B cell (primary cell): ENCODE measurements around the gene GRB10. TPM values are rescaled to one million over a fixed set of nuclear protein-coding genes. Genes with fewer than 3 reads are reported as not detected.

Source experiments
- ATAC-seq: fragments of 200-7000 bp; cut with Tn5 transposase; one replicate; pipeline ENCODE4 v1.10.0; 2021; ENCODE audit warnings: low read depth, mild to moderate bottlenecking, moderate number of reproducible peaks, moderate library complexity
- CTCF ChIA-PET: fragments of 350-600 bp; sonication (Branson Sonifier 250); formaldehyde crosslinking; loops from one replicate; lab custom pipeline; 2021; ENCODE audit warnings: antibody characterized with exemption, inconsistent platforms; lab: Charles Lee
- POLR2A ChIA-PET: fragments of 350-600 bp; sonication (Branson Sonifier 250); formaldehyde crosslinking; loops from one replicate; lab custom pipeline; 2021; ENCODE audit warnings: antibody characterized with exemption; lab: Charles Lee
- DNase-seq: peaks from one replicate; pipeline ENCODE4 v3.0.0; 2013
- H2AFZ ChIP-seq: 2 replicates; pipeline ENCODE4 v1.6.1; 2012; ENCODE audit warnings: mild to moderate bottlenecking, low read depth, low read length; ENCODE audit not compliant: insufficient read depth, poor library complexity, severe bottlenecking
- H3K27ac ChIP-seq, 2 donors: 1 replicate in 1 of 2; 2 replicates in 1 of 2; pipeline ENCODE4 v1.5.1; 2012 to 2013; ENCODE audit warnings: low read length in 2 of 2, mild to moderate bottlenecking in 2 of 2, moderate library complexity in 1 of 2
- H3K27me3 ChIP-seq, 4 experiments: fragments of 200-600 bp in 1 of 4; sonication (generic) in 1 of 4; replicated peaks in 1 of 4; 1 replicate in 2 of 4; 2 replicates in 2 of 4; pipeline versions ENCODE4 v1.6.1 to v1.7.0; 2013 to 2016; ENCODE audit warnings: low read length in 3 of 4, mild to moderate bottlenecking in 2 of 4, mixed read lengths in 1 of 4, moderate library complexity in 1 of 4; ENCODE audit not compliant: insufficient read depth in 4 of 4, control insufficient read depth in 3 of 4; ENCODE audit errors: control extremely low read depth in 1 of 4
- H3K36me3 ChIP-seq, 2 experiments: replicated peaks in 1 of 2; 1 replicate in 1 of 2; 2 replicates in 1 of 2; pipeline versions ENCODE4 v1.6.1 to v1.7.1; 2013; ENCODE audit warnings: low read length in 1 of 2; ENCODE audit not compliant: insufficient read depth in 2 of 2, control insufficient read depth in 1 of 2; ENCODE audit errors: control extremely low read depth in 1 of 2, extremely low read depth in 1 of 2
- H3K4me1 ChIP-seq, 2 donors: fragments of 200-600 bp in 1 of 2; sonication (generic) in 1 of 2; 1 replicate in 1 of 2; 2 replicates in 1 of 2; pipeline versions ENCODE4 v1.5.1 to v1.6.1; 2013 to 2017; ENCODE audit warnings: low read length in 2 of 2; ENCODE audit not compliant: control insufficient read depth in 2 of 2, insufficient read depth in 2 of 2
- H3K4me2 ChIP-seq: replicated peaks from 2 replicates; pipeline ENCODE3; 2012; ENCODE audit warnings: mild to moderate bottlenecking, low read depth, low read length; ENCODE audit not compliant: poor library complexity, severe bottlenecking
- H3K4me3 ChIP-seq, 5 experiments: fragments of 200-600 bp in 1 of 5; sonication (generic) in 1 of 5; 1 replicate in 3 of 5; 2 replicates in 2 of 5; pipeline versions ENCODE4 v1.5.1 to v1.7.0; 2011 to 2016; ENCODE audit warnings: low read length in 4 of 5, mild to moderate bottlenecking in 4 of 5, low read depth in 2 of 5, control low read depth in 1 of 5, moderate library complexity in 1 of 5; ENCODE audit not compliant: insufficient read depth in 1 of 5; ENCODE audit errors: control extremely low read depth in 1 of 5, extremely low read depth in 1 of 5
- H3K79me2 ChIP-seq: fragments of 200-600 bp; sonication (generic); one replicate; pipeline ENCODE4 v1.6.0; 2016; ENCODE audit warnings: low read length; ENCODE audit not compliant: control insufficient read depth, insufficient read depth
- H3K9ac ChIP-seq: fragments of 200-600 bp; sonication (generic); 2 replicates; pipeline ENCODE4 v1.6.1; 2017; ENCODE audit warnings: mild to moderate bottlenecking, low read length, moderate library complexity
- H3K9me3 ChIP-seq, 3 donors: one replicate each; pipeline versions ENCODE4 v1.6.1 to v1.7.1; 2013; ENCODE audit warnings: low read length in 2 of 3; ENCODE audit not compliant: control insufficient read depth in 2 of 3, insufficient read depth in 1 of 3; ENCODE audit errors: control extremely low read depth in 1 of 3
- H4K20me1 ChIP-seq: 2 replicates; pipeline ENCODE4 v1.6.0; 2012; ENCODE audit warnings: mild to moderate bottlenecking, low read length; ENCODE audit not compliant: insufficient read depth, control insufficient read depth, poor library complexity, severe bottlenecking
- H3K27ac Mint-ChIP-seq: one replicate; pipeline ENCODE4 v1.8.0; 2021; ENCODE audit warnings: mixed read lengths
- H3K27me3 Mint-ChIP-seq: one replicate; pipeline ENCODE4 v1.8.0; 2021; ENCODE audit warnings: mixed read lengths
- H3K4me1 Mint-ChIP-seq: one replicate; pipeline ENCODE4 v1.8.0; 2021; ENCODE audit warnings: mixed read lengths
- H3K4me3 Mint-ChIP-seq: one replicate; pipeline ENCODE4 v1.8.0; 2021; ENCODE audit warnings: mixed read lengths
- H3K9me3 Mint-ChIP-seq: one replicate; pipeline ENCODE4 v1.8.0; 2022; ENCODE audit warnings: mixed read lengths; ENCODE audit not compliant: insufficient read depth
- CTCF ChIP-seq: fragments of 200-600 bp; IDR thresholded peaks from one replicate; pipeline ENCODE4 v1.8.0; 2022; ENCODE audit warnings: antibody characterized with exemption, mild to moderate bottlenecking
- EZH2 ChIP-seq: IDR thresholded peaks from 2 replicates; pipeline ENCODE4 v1.6.1; 2012; ENCODE audit warnings: borderline replicate concordance, low read depth, mild to moderate bottlenecking, moderate library complexity, low read length; ENCODE audit not compliant: insufficient read depth, poor library complexity, severe bottlenecking
- WGBS: methylation state at CpG from one replicate; pipeline ENCODE4 v1.1.5; 2013; ENCODE audit warnings: missing lambda C conversion rate; ENCODE audit not compliant: insufficient coverage; 5-methylcytosine and 5-hydroxymethylcytosine counted together
- intact Hi-C: fragments of 100-400 bp; cut with micrococcal nuclease; formaldehyde crosslinking; loops from one replicate; pipeline ENCODE4 v1.10.0; 2022
- polyA plus RNA-seq: library from polyadenylated mRNA; depleted of rRNA; stranded (reverse); fragments of >200 nt; gene quantifications from 2 replicates; pipeline ENCODE4 v1.2.3, GENCODE V29; 2012
- total RNA-seq, 2 donors: library from RNA; stranded (reverse); fragments of 120-200 nt in 1 of 2; gene quantifications; 1 replicate in 1 of 2; 2 replicates in 1 of 2; pipeline versions ENCODE4 v1.2.3 to v1.2.4, GENCODE V29; 2013 to 2022

GRB10 gene
- total and polyA plus RNA-seq, 2 donors (not counting 1 experiment from before 2014, with no cell fraction given), result 0.04 TPM; not detected in 1

DNA sequence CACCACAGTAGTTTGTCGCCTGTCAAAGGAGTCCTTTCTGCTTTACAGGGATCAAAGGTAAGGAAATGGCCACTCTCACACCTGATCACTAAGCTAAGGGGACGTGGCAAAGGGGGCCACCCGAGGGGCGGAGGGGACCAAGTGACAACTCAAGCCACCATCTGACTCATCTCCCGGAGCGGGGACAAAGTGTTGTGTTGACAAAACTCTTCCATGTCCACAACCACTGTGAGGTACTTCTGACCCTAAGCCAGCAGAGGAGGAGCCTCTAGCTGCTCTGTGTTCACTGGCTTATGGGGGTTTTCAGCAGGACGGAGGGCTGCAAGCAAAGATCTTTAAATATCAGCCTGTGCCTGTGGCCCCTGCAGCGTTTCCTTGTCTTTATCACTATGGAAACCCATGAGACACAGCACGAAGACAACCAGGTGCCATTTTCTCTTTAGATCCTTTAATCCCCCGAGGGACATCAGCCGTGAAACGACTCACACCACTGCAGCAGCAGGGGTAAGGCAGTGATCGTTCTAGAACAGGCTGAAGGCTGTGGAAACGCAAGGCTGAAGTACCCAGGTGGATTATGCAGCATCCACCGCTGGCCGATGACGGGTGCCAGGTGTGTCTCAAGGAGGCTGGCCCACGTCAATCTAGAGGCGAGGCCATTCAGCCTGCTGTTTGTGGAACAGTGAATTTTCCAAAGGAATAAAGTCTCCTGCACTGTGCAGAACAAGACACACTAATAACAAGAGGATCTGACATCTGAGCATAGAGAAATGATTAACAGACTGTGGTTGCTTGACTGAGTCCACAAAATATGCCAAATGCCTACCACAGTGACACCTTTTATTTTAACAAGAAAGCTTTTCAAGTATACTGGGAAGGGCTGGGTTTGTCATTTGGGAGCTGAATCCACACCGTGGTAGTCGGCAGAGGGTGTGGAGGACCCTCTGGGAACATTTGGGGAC lies 190.9 kb downstream of the GRB10 start:
- intact Hi-C loops, result no loop called here
- Histone ChIP-seq H3K9ac (no peak overlapping the region), H4K20me1 (no peaks in the 10 kb centered on the region), H2AFZ (no peak overlapping the region), H3K36me3 (no peaks in the 10 kb centered on the region), H3K79me2 (no peaks in the 10 kb centered on the region), H3K27me3 (no peaks in the 10 kb centered on the region), H3K9me3 (peaks cover 0 to 3% (median 0%) of the 10 kb centered on the region in 3 donors), H3K27ac (no peak overlapping the region), H3K4me2 (no peak overlapping the region), H3K4me1 (no peaks in the 10 kb centered on the region), H3K4me3 (no peak overlapping the region)
- Mint-ChIP-seq H3K27ac (no peak overlapping the region), H3K4me1 (no peaks in the 10 kb centered on the region), H3K4me3 (no peak overlapping the region), H3K9me3 (no peaks in the 10 kb centered on the region), H3K27me3 (peaks cover 45% of the 10 kb centered on the region)
- POLR2A ChIA-PET, result no interaction called here
- WGBS, result 72% methylated on average over 13 of the region's 21 CpGs
- ATAC-seq (no peak), DNase-seq (no peak)
- CTCF ChIA-PET, result no interaction called here
- TF ChIP-seq CTCF (no peak), EZH2 (no peak)

DNA sequence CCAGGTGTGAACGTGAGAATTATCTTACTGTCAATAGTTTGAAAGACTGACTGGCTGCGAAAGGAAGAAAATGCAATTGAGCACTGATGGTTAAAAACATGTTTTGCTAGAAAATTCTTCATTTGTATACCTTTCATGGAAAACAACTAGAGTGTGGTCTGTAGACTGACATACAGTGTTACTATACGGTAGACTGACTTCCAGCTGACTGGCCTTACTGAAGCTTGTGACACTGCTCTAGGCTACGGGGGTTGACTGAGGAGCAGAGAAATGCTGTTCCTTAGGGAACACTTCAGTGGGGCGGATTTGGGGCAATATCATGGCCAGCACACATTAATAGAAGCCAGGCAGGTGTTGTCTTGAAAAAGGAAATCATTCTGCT lies 191.6 kb downstream of the GRB10 start:
- no peak overlapping the region for H3K27ac ChIP-seq
- H3K27ac Mint-ChIP-seq, result no peak overlapping the region
- no peak overlapping the region for H3K4me3 ChIP-seq
- ChIA-PET CTCF (no interaction called here), POLR2A (no interaction called here)
- H2AFZ ChIP-seq, result no peak overlapping the region
- peaks cover 45% of the 10 kb centered on the region for H3K27me3 Mint-ChIP-seq
- H3K4me2 ChIP-seq, result no peak overlapping the region
- no peaks in the 10 kb centered on the region for H3K4me1 Mint-ChIP-seq
- H3K9me3 ChIP-seq, result peaks cover 0 to 3% (median 0%) of the 10 kb centered on the region in 3 donors
- WGBS, result 91% methylated on average over 3 of the region's 5 CpGs
- H3K4me1 ChIP-seq, result no peaks in the 10 kb centered on the region
- no peaks in the 10 kb centered on the region for H3K27me3 ChIP-seq
- ATAC-seq (no peak), DNase-seq (no peak)
- H3K9me3 Mint-ChIP-seq, result no peaks in the 10 kb centered on the region
- H3K9ac ChIP-seq, result no peak overlapping the region
- H4K20me1 ChIP-seq, result no peaks in the 10 kb centered on the region
- intact Hi-C loops, result no loop called here
- TF ChIP-seq CTCF (no peak), EZH2 (no peak)
- H3K79me2 ChIP-seq, result no peaks in the 10 kb centered on the region
- no peak overlapping the region for H3K4me3 Mint-ChIP-seq
- no peaks in the 10 kb centered on the region for H3K36me3 ChIP-seq
